22Rv1 (cell line): ENCODE results near the gene DNAH3.

Experiments
- H3K27ac ChIP-seq: fragments of 450-650 bp; 2 replicates; pipeline ENCODE4 v1.5.1; 2017
- ZFX ChIP-seq: fragments of 450-650 bp; IDR thresholded peaks from 2 replicates; pipeline ENCODE4 v1.6.1; 2017; ENCODE audit warnings: antibody characterized with exemption, borderline replicate concordance
- TF ChIP-seq, protein P1 (sequence below): fragments of 450-650 bp; IDR thresholded peaks from 2 replicates; pipeline ENCODE4 v1.5.1; 2017; ENCODE audit warnings: mild to moderate bottlenecking

Gene DNAH3

DNA sequence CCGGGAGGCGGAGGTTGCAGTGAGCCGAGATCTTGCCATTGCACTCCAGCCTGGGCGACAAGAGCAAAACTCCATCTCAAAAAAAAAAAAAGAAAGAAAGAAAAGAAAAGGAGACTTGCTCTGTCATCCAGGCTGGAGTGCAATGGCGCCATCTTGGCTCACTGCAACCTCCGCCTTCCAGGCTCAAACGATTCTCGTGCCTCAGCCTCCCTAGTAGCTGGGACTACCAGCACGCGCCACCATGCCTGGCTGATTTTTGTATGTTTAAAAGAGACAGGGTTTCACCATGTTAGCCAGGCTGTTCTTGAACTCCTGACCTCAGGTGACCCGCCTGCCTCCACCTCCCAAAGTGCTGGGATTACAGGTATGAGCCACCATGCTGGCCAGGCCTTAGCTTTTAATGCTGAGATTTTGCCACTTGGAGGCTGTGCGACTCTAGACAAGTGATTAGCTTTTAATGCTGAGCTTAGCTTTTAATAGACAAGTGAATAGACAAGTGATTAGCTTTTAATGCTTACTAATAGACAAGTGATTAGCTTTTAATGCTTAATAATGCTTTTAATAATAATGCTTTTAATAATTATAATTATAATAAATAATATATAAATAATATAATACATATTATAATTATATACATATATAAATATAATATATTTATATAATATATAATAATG lies 17.4 kb upstream of the DNAH3 start:
- no peak for TF ChIP-seq ZFX
- TF ChIP-seq, protein P1, sequence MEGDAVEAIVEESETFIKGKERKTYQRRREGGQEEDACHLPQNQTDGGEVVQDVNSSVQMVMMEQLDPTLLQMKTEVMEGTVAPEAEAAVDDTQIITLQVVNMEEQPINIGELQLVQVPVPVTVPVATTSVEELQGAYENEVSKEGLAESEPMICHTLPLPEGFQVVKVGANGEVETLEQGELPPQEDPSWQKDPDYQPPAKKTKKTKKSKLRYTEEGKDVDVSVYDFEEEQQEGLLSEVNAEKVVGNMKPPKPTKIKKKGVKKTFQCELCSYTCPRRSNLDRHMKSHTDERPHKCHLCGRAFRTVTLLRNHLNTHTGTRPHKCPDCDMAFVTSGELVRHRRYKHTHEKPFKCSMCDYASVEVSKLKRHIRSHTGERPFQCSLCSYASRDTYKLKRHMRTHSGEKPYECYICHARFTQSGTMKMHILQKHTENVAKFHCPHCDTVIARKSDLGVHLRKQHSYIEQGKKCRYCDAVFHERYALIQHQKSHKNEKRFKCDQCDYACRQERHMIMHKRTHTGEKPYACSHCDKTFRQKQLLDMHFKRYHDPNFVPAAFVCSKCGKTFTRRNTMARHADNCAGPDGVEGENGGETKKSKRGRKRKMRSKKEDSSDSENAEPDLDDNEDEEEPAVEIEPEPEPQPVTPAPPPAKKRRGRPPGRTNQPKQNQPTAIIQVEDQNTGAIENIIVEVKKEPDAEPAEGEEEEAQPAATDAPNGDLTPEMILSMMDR: no peak
- H3K27ac ChIP-seq: no peak overlapping the region

DNA sequence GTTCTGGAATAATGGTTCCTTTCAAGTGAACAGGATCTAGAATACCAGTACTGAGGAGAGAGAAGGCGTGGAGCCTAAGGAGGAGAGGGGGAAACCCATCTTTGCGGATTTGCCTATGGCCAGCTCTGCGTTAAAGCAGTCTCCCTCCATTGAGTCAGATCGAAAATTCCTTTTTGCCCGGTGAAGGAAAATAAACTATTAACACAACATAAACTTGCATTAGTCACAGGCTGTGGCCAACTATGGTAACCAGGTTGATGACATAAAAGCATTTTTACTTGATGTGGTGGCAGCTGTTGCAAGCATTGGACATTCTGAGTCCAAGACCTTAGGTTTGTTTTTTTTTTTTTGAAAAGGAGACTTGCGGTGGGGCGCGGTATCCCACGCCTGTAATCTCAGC lies 16.7 kb upstream of the DNAH3 start:
- TF ChIP-seq ZFX: no peak
- TF ChIP-seq, protein P1: no peak
- no peak overlapping the region for H3K27ac ChIP-seq

DNA sequence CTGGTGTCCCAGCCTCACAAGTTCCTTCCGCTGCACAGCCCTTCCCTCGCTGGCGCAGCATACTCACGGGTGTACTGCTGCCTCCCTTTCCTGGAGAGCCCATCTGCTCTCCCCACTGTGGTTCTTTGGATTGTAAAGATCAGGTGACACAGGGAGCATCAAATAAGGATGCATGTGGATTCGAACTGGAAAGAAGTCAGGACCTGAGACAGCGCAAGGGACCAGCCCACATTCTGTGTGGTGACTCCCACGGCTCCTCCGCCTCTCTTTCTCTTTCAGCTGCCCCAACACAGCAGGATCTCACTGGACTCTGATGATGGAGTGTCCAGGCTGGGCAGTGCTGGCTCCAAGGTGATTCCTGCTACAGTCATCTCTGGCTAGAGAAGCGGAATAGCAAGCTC lies 15.9 kb upstream of the DNAH3 start:
- H3K27ac ChIP-seq: no peak overlapping the region
- TF ChIP-seq, protein P1: no peak
- no peak for TF ChIP-seq ZFX

DNA sequence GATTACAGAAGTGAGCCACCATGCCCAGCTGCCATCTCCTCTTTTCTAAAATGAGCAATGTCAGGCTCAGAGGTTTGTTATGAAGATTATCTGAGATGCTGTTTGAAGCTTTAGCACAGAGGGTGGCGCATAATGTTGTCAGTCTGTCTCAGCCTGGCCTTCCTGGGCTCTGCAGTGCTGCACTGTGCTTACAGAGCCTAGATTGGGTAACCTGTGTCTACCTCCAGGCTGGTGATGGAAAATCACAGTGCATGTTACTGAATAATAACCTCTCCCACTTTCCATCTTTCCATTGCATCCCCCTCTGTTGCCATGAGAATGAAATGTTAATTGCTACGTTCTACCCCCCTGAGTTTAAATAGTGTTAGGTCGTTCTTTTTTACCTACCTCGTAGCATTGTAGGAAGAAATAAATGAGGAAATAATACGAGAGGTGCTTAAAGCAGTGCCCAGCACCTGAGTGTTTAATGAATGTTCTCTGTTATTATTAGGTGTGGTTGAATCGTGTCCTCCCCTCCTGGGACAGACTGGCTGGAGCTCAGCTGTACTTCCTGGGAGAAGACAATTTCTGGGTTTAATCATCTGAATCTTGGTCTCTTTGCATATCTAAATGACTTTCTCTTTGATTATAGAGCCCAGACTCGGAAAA lies 14.0 kb upstream of the DNAH3 start:
- TF ChIP-seq ZFX: no peak
- TF ChIP-seq, protein P1: no peak

DNA sequence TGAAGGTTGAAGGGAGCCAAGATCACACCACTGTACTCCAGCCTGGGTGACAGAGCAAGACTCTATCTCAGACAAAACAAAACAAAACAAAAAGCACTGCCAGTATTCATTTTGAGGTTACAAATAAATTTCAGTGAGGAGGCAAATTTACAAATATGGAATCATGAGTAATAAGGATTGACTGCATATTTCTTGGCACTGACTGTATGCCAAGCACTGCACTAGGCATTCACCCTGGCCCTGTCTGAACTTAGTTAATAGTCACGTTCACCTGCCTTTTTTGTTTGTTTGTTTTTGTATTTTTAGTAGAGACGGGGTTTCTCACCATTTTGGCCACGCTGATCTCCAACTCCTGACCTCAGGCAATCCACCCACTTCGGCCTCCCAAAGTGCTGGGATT lies 12.9 kb upstream of the DNAH3 start:
- TF ChIP-seq, protein P1: no peak
- H3K27ac ChIP-seq: no peak overlapping the region

More for the DNA sequence above, 14.0 kb upstream of the DNAH3 start:
- H3K27ac ChIP-seq: no peak overlapping the region

DNA sequence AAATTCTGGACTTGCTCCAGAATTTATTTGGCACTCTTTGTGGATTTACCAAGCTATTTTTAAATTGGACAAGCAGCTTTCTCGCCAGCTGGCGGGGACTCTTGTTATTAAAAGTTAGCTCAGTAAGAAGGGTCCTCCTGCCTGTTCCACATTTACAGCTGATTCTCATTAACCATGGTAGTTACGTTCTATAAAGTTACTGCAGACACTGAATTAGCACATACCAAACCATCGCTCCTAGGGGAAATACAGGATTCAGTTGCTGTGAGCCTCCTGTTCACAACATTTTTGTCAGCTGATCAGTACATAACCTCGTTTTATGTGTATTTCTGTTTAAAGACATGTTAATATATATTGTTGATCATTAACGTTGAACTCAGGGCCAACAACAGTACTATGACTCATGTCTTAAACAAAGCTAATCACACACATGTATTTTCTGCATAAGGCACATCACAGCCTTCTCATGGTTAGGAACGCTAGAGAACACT lies 12.1 kb upstream of the DNAH3 start:
- no peak overlapping the region for H3K27ac ChIP-seq
- TF ChIP-seq ZFX: no peak
- TF ChIP-seq, protein P1: no peak

DNA sequence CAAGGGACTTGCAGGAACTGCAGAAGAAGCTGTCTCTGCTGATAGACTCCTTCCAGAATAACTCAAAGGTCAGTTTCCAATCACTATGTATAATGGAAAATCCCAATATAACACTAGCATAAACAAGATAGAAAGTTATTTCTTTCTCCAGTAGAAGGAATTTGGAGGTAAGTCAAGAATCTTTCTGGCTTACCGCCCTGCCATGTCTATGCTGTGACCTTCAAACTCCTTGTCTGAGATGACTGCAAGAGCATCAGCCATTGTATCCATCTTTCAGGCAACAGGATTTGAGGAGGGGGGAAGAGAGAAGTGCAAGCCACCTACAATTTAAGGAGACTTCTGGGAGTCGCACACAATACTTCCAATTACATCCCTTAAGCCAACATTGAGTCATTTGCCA lies 10.6 kb upstream of the DNAH3 start:
- TF ChIP-seq ZFX: no peak
- TF ChIP-seq, protein P1: no peak
- H3K27ac ChIP-seq: no peak overlapping the region
